Panc1 (cell line): Measurements from ENCODE around the gene FAS. TPM values are rescaled to one million over a fixed set of nuclear protein-coding genes. Genes with fewer than 3 reads are reported as not detected.

Experiments
- ATAC-seq: fragments of 200-7000 bp; cut with Tn5 transposase; 2 replicates; pipeline ENCODE4 v1.9.1; 2020; ENCODE audit warnings: mild to moderate bottlenecking, moderate library complexity
- BruUV-seq: library from RNA; stranded (reverse); fragments of 400-500 nt; replicated peaks from 2 replicates; lab custom pipeline; 2021; lab: Mats Ljungman, UMichigan
- CTCF ChIA-PET: fragments of 300-600 bp; sonication (Branson Sonifier 250); formaldehyde crosslinking; loops from one replicate; lab custom pipeline; 2022; ENCODE audit warnings: antibody characterized with exemption; lab: Charles Lee
- POLR2A ChIA-PET: fragments of 300-600 bp; sonication (Branson Sonifier 250); formaldehyde crosslinking; loops from one replicate; lab custom pipeline; 2022; ENCODE audit warnings: antibody characterized with exemption; lab: Charles Lee
- DNase-seq: peaks from one replicate; pipeline ENCODE4 v3.0.0-alpha.2; 2010; ENCODE audit warnings: low read depth, low spot score
- H3K27ac ChIP-seq: 2 replicates; pipeline ENCODE4 v1.5.1; 2011; ENCODE audit warnings: mild to moderate bottlenecking, low read length, inconsistent platforms
- H3K27me3 ChIP-seq: fragments of 200-500 bp; sonication (Bioruptor generic); 2 replicates; pipeline ENCODE4 v1.6.0; 2014; ENCODE audit warnings: low read length, inconsistent platforms; ENCODE audit not compliant: control insufficient read depth, insufficient read depth
- H3K36me3 ChIP-seq: fragments of 200-500 bp; sonication (Bioruptor generic); 2 replicates; pipeline ENCODE4 v1.5.1; 2014; ENCODE audit warnings: inconsistent platforms, mild to moderate bottlenecking, low read length, moderate library complexity; ENCODE audit not compliant: control insufficient read depth, insufficient read depth
- H3K4me1 ChIP-seq: 2 replicates; pipeline ENCODE4 v1.5.1; 2011; ENCODE audit warnings: inconsistent platforms, mild to moderate bottlenecking, low read length, moderate library complexity; ENCODE audit not compliant: control insufficient read depth, insufficient read depth
- H3K4me3 ChIP-seq, 2 experiments: 2 replicates each; pipeline ENCODE4 v1.5.1; 2011 to 2012; ENCODE audit warnings: low read depth in 2 of 2, low read length in 2 of 2, mild to moderate bottlenecking in 2 of 2, inconsistent platforms in 1 of 2, moderate library complexity in 1 of 2
- H3K9me3 ChIP-seq: fragments of 200-500 bp; sonication (Bioruptor generic); 2 replicates; pipeline ENCODE4 v1.5.1; 2014; ENCODE audit warnings: low read depth, mild to moderate bottlenecking, inconsistent platforms, low read length, moderate library complexity; ENCODE audit not compliant: control insufficient read depth, insufficient read depth
- POLR2AphosphoS5 ChIP-seq: IDR thresholded peaks from 2 replicates; pipeline ENCODE4 v1.6.1; 2012; ENCODE audit warnings: mild to moderate bottlenecking, low read depth, low read length, moderate library complexity
- SIN3A ChIP-seq: IDR thresholded peaks from 2 replicates; pipeline ENCODE4 v1.6.1; 2012; ENCODE audit warnings: low read depth, mild to moderate bottlenecking, low read length, moderate library complexity, borderline replicate concordance; ENCODE audit not compliant: insufficient read depth
- TCF7L2 ChIP-seq: IDR thresholded peaks from 2 replicates; pipeline ENCODE4 v1.6.1; 2011; ENCODE audit warnings: mild to moderate bottlenecking, low read depth, low read length, inconsistent platforms
- in situ Hi-C: cut with HindIII; loops from 2 replicates; pipeline ENCODE4 v1.10.0; 2016; ENCODE audit warnings: low sequenced_read_pairs, low pct_unique_long_range_greater_than_20kb
- intact Hi-C: fragments of 100-400 bp; cut with micrococcal nuclease; formaldehyde crosslinking; loops from one replicate; pipeline ENCODE4 v1.10.0; 2022; ENCODE audit not compliant: unreplicated experiment
- total RNA-seq: library from RNA; stranded (reverse); gene quantifications from one replicate; pipeline ENCODE4 v1.2.1, GENCODE V29; 2021; ENCODE audit not compliant: unreplicated experiment
- TF ChIP-seq, protein P1 (sequence below), 2 experiments: IDR thresholded peaks; 2 replicates each; pipeline ENCODE4 v1.6.1; 2011 to 2012; ENCODE audit warnings: low read depth in 2 of 2, control low read depth in 1 of 2, low read length in 1 of 2, mild to moderate bottlenecking in 1 of 2, moderate library complexity in 1 of 2; ENCODE audit not compliant: insufficient read depth in 1 of 2
- TF ChIP-seq, protein P2 (sequence below): fragments of 450-650 bp; IDR thresholded peaks from 2 replicates; pipeline ENCODE4 v1.5.1; 2017; ENCODE audit warnings: mild to moderate bottlenecking

The FAS gene
- total RNA-seq, 1 experiment from 2014 or later: 8.1 TPM

DNA sequence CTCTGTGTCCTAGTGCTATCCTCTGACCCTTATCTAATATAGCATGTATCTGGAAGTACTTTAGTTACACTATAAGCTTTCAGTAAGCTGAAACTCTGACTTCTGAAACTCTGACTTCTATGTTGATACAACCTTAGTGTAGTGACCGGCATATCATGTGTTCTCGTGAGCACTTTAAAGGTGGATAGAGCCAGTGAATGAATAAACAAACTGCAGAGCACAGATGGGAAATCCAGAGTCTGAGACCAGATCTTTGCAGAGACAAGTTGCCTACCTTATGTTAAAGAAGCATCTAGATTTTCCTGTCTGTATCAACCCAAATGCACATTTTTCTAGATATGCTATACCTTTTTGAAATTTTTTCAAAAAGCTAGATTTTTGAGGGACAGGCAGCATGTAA is 41.5 kb upstream of the FAS start:
- ChIA-PET CTCF (no interaction called here), POLR2A (no interaction called here)
- no TSS peak for BruUV-seq
- in situ Hi-C loops (no loop called here), intact Hi-C loops (no loop called here)
- no peak for ATAC-seq
- DNase-seq: no peak
- TF ChIP-seq POLR2AphosphoS5: no peak
- TF ChIP-seq, protein P1, sequence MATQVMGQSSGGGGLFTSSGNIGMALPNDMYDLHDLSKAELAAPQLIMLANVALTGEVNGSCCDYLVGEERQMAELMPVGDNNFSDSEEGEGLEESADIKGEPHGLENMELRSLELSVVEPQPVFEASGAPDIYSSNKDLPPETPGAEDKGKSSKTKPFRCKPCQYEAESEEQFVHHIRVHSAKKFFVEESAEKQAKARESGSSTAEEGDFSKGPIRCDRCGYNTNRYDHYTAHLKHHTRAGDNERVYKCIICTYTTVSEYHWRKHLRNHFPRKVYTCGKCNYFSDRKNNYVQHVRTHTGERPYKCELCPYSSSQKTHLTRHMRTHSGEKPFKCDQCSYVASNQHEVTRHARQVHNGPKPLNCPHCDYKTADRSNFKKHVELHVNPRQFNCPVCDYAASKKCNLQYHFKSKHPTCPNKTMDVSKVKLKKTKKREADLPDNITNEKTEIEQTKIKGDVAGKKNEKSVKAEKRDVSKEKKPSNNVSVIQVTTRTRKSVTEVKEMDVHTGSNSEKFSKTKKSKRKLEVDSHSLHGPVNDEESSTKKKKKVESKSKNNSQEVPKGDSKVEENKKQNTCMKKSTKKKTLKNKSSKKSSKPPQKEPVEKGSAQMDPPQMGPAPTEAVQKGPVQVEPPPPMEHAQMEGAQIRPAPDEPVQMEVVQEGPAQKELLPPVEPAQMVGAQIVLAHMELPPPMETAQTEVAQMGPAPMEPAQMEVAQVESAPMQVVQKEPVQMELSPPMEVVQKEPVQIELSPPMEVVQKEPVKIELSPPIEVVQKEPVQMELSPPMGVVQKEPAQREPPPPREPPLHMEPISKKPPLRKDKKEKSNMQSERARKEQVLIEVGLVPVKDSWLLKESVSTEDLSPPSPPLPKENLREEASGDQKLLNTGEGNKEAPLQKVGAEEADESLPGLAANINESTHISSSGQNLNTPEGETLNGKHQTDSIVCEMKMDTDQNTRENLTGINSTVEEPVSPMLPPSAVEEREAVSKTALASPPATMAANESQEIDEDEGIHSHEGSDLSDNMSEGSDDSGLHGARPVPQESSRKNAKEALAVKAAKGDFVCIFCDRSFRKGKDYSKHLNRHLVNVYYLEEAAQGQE (IDR thresholded peaks at IDR 0.05; ENCODE audit: insufficient read depth in 1 of 2, low read depth in 2 of 2, low read length in 1 of 2): no peak
- TF ChIP-seq SIN3A: no peak
- no peaks in the 10 kb centered on the region for H3K27me3 ChIP-seq
- no peak overlapping the region for H3K27ac ChIP-seq
- H3K9me3 ChIP-seq: no peaks in the 10 kb centered on the region
- no peaks in the 10 kb centered on the region for H3K4me1 ChIP-seq
- no peak overlapping the region for H3K4me3 ChIP-seq
- H3K36me3 ChIP-seq: no peaks in the 10 kb centered on the region

DNA sequence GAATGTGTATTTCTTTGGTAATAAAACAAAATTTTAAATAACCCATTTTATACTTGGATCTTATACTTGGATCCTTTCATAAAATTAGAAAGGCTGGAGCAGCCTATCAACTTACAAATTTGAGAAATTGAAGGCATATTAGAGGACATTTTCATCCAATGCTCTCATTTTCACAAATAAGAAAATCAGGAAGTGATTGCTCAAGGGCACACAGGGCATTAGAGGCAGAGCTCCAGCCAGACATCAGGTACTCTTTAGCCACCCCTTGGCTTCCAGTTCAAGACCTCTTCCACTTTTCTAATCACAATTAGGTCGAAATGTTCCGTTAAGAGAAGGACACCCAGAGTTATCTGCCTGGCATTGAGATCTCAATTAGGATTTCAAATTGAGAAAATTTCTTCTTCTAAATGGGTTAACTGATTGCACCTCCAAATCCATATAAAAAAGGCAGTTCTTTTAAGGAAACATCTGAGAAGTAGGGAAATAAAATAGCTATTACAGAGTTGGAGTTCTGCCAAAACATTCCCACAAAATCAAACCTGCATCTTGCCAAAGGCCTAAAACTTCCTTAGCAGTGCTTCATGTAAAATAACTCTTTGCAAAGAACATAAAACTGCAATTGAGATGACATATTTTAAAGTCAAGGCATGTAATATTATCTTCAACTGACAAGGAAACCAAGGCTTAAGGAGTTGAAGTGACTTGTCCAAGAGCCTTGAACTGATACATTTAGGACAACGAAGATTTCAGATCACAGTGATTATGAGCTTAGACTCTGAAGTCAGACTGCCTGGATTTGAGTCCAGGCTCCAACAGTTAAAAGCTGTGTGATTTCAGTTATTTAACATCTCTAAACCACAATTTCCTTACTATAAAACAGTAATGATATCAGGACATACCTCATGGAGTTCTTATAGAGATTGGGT is 40.4 kb upstream of the FAS start:
- no peaks in the 10 kb centered on the region for H3K9me3 ChIP-seq
- intact Hi-C loops (no loop called here), in situ Hi-C loops (no loop called here)
- no peak for ATAC-seq
- CTCF ChIA-PET: no interaction called here
- no TSS peak for BruUV-seq
- POLR2A ChIA-PET: no interaction called here
- H3K36me3 ChIP-seq: no peaks in the 10 kb centered on the region
- no peak overlapping the region for H3K27ac ChIP-seq
- H3K4me3 ChIP-seq: no peak overlapping the region
- no peak for DNase-seq
- no peak for TF ChIP-seq POLR2AphosphoS5
- TF ChIP-seq SIN3A: no peak
- no peak for TF ChIP-seq TCF7L2
- TF ChIP-seq, protein P1 (IDR thresholded peaks at IDR 0.05; ENCODE audit: insufficient read depth in 1 of 2, low read depth in 2 of 2, low read length in 1 of 2): no peak
- TF ChIP-seq, protein P2, sequence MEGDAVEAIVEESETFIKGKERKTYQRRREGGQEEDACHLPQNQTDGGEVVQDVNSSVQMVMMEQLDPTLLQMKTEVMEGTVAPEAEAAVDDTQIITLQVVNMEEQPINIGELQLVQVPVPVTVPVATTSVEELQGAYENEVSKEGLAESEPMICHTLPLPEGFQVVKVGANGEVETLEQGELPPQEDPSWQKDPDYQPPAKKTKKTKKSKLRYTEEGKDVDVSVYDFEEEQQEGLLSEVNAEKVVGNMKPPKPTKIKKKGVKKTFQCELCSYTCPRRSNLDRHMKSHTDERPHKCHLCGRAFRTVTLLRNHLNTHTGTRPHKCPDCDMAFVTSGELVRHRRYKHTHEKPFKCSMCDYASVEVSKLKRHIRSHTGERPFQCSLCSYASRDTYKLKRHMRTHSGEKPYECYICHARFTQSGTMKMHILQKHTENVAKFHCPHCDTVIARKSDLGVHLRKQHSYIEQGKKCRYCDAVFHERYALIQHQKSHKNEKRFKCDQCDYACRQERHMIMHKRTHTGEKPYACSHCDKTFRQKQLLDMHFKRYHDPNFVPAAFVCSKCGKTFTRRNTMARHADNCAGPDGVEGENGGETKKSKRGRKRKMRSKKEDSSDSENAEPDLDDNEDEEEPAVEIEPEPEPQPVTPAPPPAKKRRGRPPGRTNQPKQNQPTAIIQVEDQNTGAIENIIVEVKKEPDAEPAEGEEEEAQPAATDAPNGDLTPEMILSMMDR: no peak
- no peaks in the 10 kb centered on the region for H3K4me1 ChIP-seq
- no peaks in the 10 kb centered on the region for H3K27me3 ChIP-seq
